H9 (cell line): ENCODE results near the gene LRRC7. TPM values are rescaled to one million over a fixed set of nuclear protein-coding genes. Genes with fewer than 3 reads are reported as not detected.

ENCODE experiments used
- DNase-seq: peaks from one replicate; pipeline ENCODE4 v3.0.0-alpha.2; 2017
- H2AFZ ChIP-seq: one replicate; pipeline ENCODE4 v1.6.1; 2013; ENCODE audit warnings: mild to moderate bottlenecking, low read length, control low read depth, moderate library complexity
- H2AK5ac ChIP-seq: 2 replicates; pipeline ENCODE4 v1.6.1; 2013; ENCODE audit warnings: low read length, control low read depth, mixed read lengths; ENCODE audit not compliant: insufficient read length
- H2BK120ac ChIP-seq: one replicate; pipeline ENCODE4 v1.6.1; 2013; ENCODE audit warnings: low read depth, mild to moderate bottlenecking, low read length, control low read depth, inconsistent platforms; ENCODE audit not compliant: poor library complexity, severe bottlenecking
- H2BK12ac ChIP-seq: 2 replicates; pipeline ENCODE4 v1.6.1; 2013; ENCODE audit warnings: low read length, control low read depth, mixed read lengths, low read depth; ENCODE audit not compliant: insufficient read length
- H2BK15ac ChIP-seq: 2 replicates; pipeline ENCODE4 v1.6.1; 2013; ENCODE audit warnings: low read depth, low read length, control low read depth
- H2BK20ac ChIP-seq: one replicate; pipeline ENCODE4 v1.6.1; 2013; ENCODE audit warnings: low read depth, mild to moderate bottlenecking, low read length, control low read depth, inconsistent platforms; ENCODE audit not compliant: poor library complexity, severe bottlenecking
- H2BK5ac ChIP-seq: 2 replicates; pipeline ENCODE4 v1.6.1; 2013; ENCODE audit warnings: low read length, control low read depth, mixed read lengths; ENCODE audit not compliant: insufficient read length
- H3K14ac ChIP-seq: 2 replicates; pipeline ENCODE4 v1.6.1; 2013; ENCODE audit warnings: low read length, control low read depth; ENCODE audit not compliant: insufficient read depth
- H3K18ac ChIP-seq: 2 replicates; pipeline ENCODE4 v1.6.1; 2013; ENCODE audit warnings: low read depth, mild to moderate bottlenecking, mixed read lengths, low read length, control low read depth; ENCODE audit not compliant: insufficient read length
- H3K23ac ChIP-seq: 2 replicates; pipeline ENCODE4 v1.6.1; 2013; ENCODE audit warnings: low read length, control low read depth, mixed read lengths, low read depth; ENCODE audit not compliant: insufficient read length
- H3K23me2 ChIP-seq: 2 replicates; pipeline ENCODE4 v1.6.1; 2013; ENCODE audit warnings: low read depth, mild to moderate bottlenecking, mixed read lengths, low read length, control low read depth; ENCODE audit not compliant: insufficient read length, poor library complexity, severe bottlenecking
- H3K27ac ChIP-seq: 2 replicates; pipeline ENCODE4 v1.5.1; 2013; ENCODE audit warnings: low read length, control low read depth, mixed read lengths, low read depth; ENCODE audit not compliant: insufficient read length
- H3K27me3 ChIP-seq: 2 replicates; pipeline ENCODE4 v1.6.1; 2013; ENCODE audit warnings: low read length, control low read depth, inconsistent platforms; ENCODE audit not compliant: insufficient read depth
- H3K4ac ChIP-seq: 2 replicates; pipeline ENCODE4 v1.6.1; 2013; ENCODE audit warnings: low read depth, mild to moderate bottlenecking, control low read depth, inconsistent platforms, low read length, moderate library complexity
- H3K4me1 ChIP-seq: 2 replicates; pipeline ENCODE4 v1.6.1; 2013; ENCODE audit warnings: low read length, control low read depth, inconsistent platforms; ENCODE audit not compliant: insufficient read depth
- H3K4me2 ChIP-seq: 2 replicates; pipeline ENCODE4 v1.6.1; 2013; ENCODE audit warnings: low read length, control low read depth, mixed read lengths; ENCODE audit not compliant: insufficient read length, insufficient read depth
- H3K56ac ChIP-seq: 2 replicates; pipeline ENCODE4 v1.6.1; 2013; ENCODE audit warnings: low read depth, mild to moderate bottlenecking, mixed read lengths, low read length, control low read depth; ENCODE audit not compliant: insufficient read length
- H3K79me1 ChIP-seq: 2 replicates; pipeline ENCODE4 v1.6.1; 2013; ENCODE audit warnings: low read depth, mild to moderate bottlenecking, moderate library complexity, low read length, control low read depth, inconsistent platforms; ENCODE audit not compliant: insufficient read depth, poor library complexity, severe bottlenecking
- H3K79me2 ChIP-seq: 2 replicates; pipeline ENCODE4 v1.6.1; 2013; ENCODE audit warnings: low read length, control low read depth, inconsistent platforms; ENCODE audit not compliant: insufficient read depth
- H3K9ac ChIP-seq: 2 replicates; pipeline ENCODE4 v1.6.1; 2013; ENCODE audit warnings: low read length, control low read depth, mixed read lengths; ENCODE audit not compliant: insufficient read length; ENCODE audit errors: extremely low read depth
- H3K9me3 ChIP-seq: one replicate; pipeline ENCODE4 v1.6.1; 2013; ENCODE audit warnings: low read depth, low read length, inconsistent platforms; ENCODE audit not compliant: control insufficient read depth
- H3T11ph ChIP-seq: one replicate; pipeline ENCODE4 v1.6.1; 2013; ENCODE audit warnings: mild to moderate bottlenecking, low read length, control low read depth, inconsistent platforms
- H4K20me1 ChIP-seq: one replicate; pipeline ENCODE4 v1.6.1; 2013; ENCODE audit not compliant: control insufficient read depth, insufficient read length, insufficient read depth
- H4K5ac ChIP-seq: 2 replicates; pipeline ENCODE4 v1.6.1; 2013; ENCODE audit warnings: low read depth, mild to moderate bottlenecking, mixed read lengths, low read length, control low read depth; ENCODE audit not compliant: insufficient read length
- H4K8ac ChIP-seq: replicated peaks from 2 replicates; pipeline ENCODE4 v1.6.1; 2013; ENCODE audit warnings: low read length, control low read depth, mixed read lengths, low read depth; ENCODE audit not compliant: insufficient read length
- H4K91ac ChIP-seq: 2 replicates; pipeline ENCODE4 v1.6.1; 2013; ENCODE audit warnings: low read depth, mild to moderate bottlenecking, moderate library complexity, mixed read lengths, low read length, control low read depth; ENCODE audit not compliant: insufficient read length
- H3K27ac Mint-ChIP-seq, 3 experiments: 2 replicates in 2 of 3; 3 replicates in 1 of 3; pipeline ENCODE4 v1.8.0; 2020 to 2021; ENCODE audit warnings: mixed read lengths in 3 of 3, mild to moderate bottlenecking in 1 of 3, moderate library complexity in 1 of 3
- H3K27me3 Mint-ChIP-seq: 2 replicates; pipeline ENCODE4 v1.8.0; 2021; ENCODE audit warnings: low read depth, mild to moderate bottlenecking, moderate library complexity, mixed read lengths
- H3K36me3 Mint-ChIP-seq, 3 experiments: 2 replicates in 2 of 3; 3 replicates in 1 of 3; pipeline ENCODE4 v1.8.0; 2020 to 2021; ENCODE audit warnings: low read depth in 3 of 3, mixed read lengths in 3 of 3; ENCODE audit not compliant: insufficient read depth in 1 of 3
- H3K4me1 Mint-ChIP-seq, 2 experiments: 2 replicates each; pipeline ENCODE4 v1.8.0; 2020; ENCODE audit warnings: mixed read lengths in 2 of 2
- H3K4me3 Mint-ChIP-seq, 2 experiments: 2 replicates in 1 of 2; 3 replicates in 1 of 2; pipeline ENCODE4 v1.8.0; 2020 to 2021; ENCODE audit warnings: mild to moderate bottlenecking in 2 of 2, mixed read lengths in 2 of 2, moderate library complexity in 1 of 2
- H3K9me3 Mint-ChIP-seq, 2 experiments: 2 replicates in 1 of 2; 3 replicates in 1 of 2; pipeline ENCODE4 v1.8.0; 2020; ENCODE audit warnings: mild to moderate bottlenecking in 2 of 2, mixed read lengths in 2 of 2, moderate library complexity in 1 of 2
- WGBS: extraction: QIAGEN DNeasy Blood & Tissue Kit; methylation state at CpG from one replicate; pipeline ENCODE4 v1.1.7; 2013; ENCODE audit warnings: missing lambda C conversion rate, low lambda C conversion rate, mixed read lengths; ENCODE audit not compliant: insufficient read length; ENCODE audit errors: extremely low coverage; 5-methylcytosine and 5-hydroxymethylcytosine counted together
- total RNA-seq: library from RNA; stranded (reverse); gene quantifications from 2 replicates; pipeline ENCODE4 v1.2.1, GENCODE V29; 2021
- TF ChIP-seq, protein P1 (sequence below): fragments of 200-600 bp; sonication (generic); conservative IDR thresholded peaks from 3 replicates; pipeline ENCODE4 v1.8.0; 2021; ENCODE audit warnings: antibody characterized with exemption, mild to moderate bottlenecking

The LRRC7 gene
- total RNA-seq, 1 experiment from 2014 or later, result not detected

GRCh38 chr1:69914976-69915765, 347.4 kb downstream of the LRRC7 start:
- DNase-seq, result no peak
- TF ChIP-seq, protein P1, sequence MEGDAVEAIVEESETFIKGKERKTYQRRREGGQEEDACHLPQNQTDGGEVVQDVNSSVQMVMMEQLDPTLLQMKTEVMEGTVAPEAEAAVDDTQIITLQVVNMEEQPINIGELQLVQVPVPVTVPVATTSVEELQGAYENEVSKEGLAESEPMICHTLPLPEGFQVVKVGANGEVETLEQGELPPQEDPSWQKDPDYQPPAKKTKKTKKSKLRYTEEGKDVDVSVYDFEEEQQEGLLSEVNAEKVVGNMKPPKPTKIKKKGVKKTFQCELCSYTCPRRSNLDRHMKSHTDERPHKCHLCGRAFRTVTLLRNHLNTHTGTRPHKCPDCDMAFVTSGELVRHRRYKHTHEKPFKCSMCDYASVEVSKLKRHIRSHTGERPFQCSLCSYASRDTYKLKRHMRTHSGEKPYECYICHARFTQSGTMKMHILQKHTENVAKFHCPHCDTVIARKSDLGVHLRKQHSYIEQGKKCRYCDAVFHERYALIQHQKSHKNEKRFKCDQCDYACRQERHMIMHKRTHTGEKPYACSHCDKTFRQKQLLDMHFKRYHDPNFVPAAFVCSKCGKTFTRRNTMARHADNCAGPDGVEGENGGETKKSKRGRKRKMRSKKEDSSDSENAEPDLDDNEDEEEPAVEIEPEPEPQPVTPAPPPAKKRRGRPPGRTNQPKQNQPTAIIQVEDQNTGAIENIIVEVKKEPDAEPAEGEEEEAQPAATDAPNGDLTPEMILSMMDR, result no peak

More at GRCh38 chr1:69914976-69915765, 347.4 kb downstream of the LRRC7 start:
- Histone ChIP-seq H3K9ac (no peak overlapping the region), H3K14ac (no peak overlapping the region), H2BK15ac (no peak overlapping the region), H4K8ac (no peak overlapping the region), H3K56ac (no peak overlapping the region), H3K79me2 (no peaks in the 10 kb centered on the region), H4K91ac (no peak overlapping the region), H3T11ph (no peak overlapping the region), H3K4me1 (no peaks in the 10 kb centered on the region), H2AFZ (no peak overlapping the region), H3K79me1 (no peaks in the 10 kb centered on the region), H2BK120ac (no peak overlapping the region), H2BK20ac (no peak overlapping the region), H3K4me2 (no peak overlapping the region), H3K27me3 (no peaks in the 10 kb centered on the region), H3K27ac (no peak overlapping the region), H3K4ac (no peak overlapping the region), H4K5ac (no peak overlapping the region), H3K23ac (no peak overlapping the region), H2BK5ac (no peak overlapping the region), H3K9me3 (no peaks in the 10 kb centered on the region), H2AK5ac (no peak overlapping the region), H4K20me1 (no peaks in the 10 kb centered on the region), H2BK12ac (no peak overlapping the region), H3K18ac (no peak overlapping the region), H3K23me2 (no peaks in the 10 kb centered on the region)
- no peaks in the 10 kb centered on the region; the same call in 1 of the 2 replicates for H3K27me3 Mint-ChIP-seq
- H3K27ac Mint-ChIP-seq, result peak overlapping the region in 1 of 3 experiments; percentile 68; a peak in 2 of 7 replicates
- peaks cover 4 to 9% (median 5%) of the 10 kb centered on the region in 3 experiments; a peak in 6 of 7 replicates for H3K36me3 Mint-ChIP-seq
- H3K9me3 Mint-ChIP-seq, result peaks cover 11 to 13% of the 10 kb centered on the region in 2 experiments
- H3K4me1 Mint-ChIP-seq, result peaks cover 0 to 3% of the 10 kb centered on the region in 2 experiments; a peak in 2 of 4 replicates
- H3K4me3 Mint-ChIP-seq, result no peak overlapping the region
- no CpG with 5 or more reads among the region's 5 CpGs for WGBS
